Esophagus muscularis mucosa (tissue), 3 donors: ENCODE results near the gene SLC5A5.

Experiments used
- POLR2A ChIP-seq: fragments of 450-650 bp; IDR thresholded peaks from one replicate; pipeline ENCODE4 v1.6.1; 2017; ENCODE audit warnings: antibody characterized with exemption, moderate library complexity, mild to moderate bottlenecking, low read depth
- POLR2AphosphoS5 ChIP-seq, 2 donors: sonication (generic); formaldehyde crosslinking; IDR thresholded peaks; one replicate each; pipeline ENCODE4 v1.6.1; 2017; ENCODE audit warnings: antibody characterized with exemption in 2 of 2
- TF ChIP-seq, protein P1 (sequence below), 3 experiments: fragments of 200-600 bp in 2 of 3; fragments of 450-650 bp in 1 of 3; sonication (generic) in 2 of 3; IDR thresholded peaks; one replicate each; pipeline ENCODE4 v1.5.1; 2017 to 2019; ENCODE audit warnings: antibody characterized with exemption in 3 of 3, mild to moderate bottlenecking in 2 of 3, moderate library complexity in 1 of 3

DNA sequence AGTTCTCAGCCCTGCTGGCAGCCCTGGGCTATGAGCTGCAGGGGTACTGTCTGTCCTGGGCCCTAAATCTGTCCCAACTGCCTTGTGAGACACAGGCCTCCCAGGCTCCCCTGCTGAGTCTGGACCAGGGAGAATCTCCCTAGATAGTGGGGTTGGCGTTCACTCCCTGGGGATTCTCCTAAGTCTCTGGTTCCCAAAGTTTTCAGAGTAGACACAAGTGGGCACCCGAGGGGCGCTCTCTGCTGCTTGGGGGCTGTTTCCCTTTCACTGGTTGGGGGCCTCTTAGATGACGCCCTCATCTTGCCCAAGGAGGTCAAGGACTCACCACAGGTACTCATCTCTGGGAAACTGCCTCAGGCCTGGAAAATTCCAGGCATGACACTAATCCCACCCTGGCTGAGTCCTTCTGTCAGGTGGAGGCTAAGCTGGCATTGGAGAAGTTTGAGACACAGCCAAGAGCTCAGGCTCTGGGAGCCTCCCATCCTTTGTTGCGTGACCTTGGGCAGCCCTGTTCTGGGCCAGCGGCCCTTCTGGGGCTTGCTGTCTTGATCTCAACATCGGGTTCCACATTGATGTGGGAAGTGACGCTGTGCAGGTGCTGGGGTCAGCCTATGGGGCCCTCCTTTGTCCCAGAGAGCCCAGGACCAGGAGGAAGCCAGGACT is 8.1 kb upstream of the SLC5A5 start:
- TF ChIP-seq POLR2AphosphoS5 (IDR thresholded peaks at IDR 0.05) = no peak
- TF ChIP-seq, protein P1, sequence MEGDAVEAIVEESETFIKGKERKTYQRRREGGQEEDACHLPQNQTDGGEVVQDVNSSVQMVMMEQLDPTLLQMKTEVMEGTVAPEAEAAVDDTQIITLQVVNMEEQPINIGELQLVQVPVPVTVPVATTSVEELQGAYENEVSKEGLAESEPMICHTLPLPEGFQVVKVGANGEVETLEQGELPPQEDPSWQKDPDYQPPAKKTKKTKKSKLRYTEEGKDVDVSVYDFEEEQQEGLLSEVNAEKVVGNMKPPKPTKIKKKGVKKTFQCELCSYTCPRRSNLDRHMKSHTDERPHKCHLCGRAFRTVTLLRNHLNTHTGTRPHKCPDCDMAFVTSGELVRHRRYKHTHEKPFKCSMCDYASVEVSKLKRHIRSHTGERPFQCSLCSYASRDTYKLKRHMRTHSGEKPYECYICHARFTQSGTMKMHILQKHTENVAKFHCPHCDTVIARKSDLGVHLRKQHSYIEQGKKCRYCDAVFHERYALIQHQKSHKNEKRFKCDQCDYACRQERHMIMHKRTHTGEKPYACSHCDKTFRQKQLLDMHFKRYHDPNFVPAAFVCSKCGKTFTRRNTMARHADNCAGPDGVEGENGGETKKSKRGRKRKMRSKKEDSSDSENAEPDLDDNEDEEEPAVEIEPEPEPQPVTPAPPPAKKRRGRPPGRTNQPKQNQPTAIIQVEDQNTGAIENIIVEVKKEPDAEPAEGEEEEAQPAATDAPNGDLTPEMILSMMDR (IDR thresholded peaks at IDR 0.05) = no peak
- no peak for TF ChIP-seq POLR2A
